Measurements from ENCODE around the gene PPP1R14B. TPM values are rescaled to one million over a fixed set of nuclear protein-coding genes. Genes with fewer than 3 reads are reported as not detected.

PPP1R14B gene
- total and polyA plus RNA-seq, 2 of the 13 experiments (the other 11 are each of a cell fraction or from before 2014, with no cell fraction given): 110 to 148 TPM

- TF ChIP-seq, protein P1, sequence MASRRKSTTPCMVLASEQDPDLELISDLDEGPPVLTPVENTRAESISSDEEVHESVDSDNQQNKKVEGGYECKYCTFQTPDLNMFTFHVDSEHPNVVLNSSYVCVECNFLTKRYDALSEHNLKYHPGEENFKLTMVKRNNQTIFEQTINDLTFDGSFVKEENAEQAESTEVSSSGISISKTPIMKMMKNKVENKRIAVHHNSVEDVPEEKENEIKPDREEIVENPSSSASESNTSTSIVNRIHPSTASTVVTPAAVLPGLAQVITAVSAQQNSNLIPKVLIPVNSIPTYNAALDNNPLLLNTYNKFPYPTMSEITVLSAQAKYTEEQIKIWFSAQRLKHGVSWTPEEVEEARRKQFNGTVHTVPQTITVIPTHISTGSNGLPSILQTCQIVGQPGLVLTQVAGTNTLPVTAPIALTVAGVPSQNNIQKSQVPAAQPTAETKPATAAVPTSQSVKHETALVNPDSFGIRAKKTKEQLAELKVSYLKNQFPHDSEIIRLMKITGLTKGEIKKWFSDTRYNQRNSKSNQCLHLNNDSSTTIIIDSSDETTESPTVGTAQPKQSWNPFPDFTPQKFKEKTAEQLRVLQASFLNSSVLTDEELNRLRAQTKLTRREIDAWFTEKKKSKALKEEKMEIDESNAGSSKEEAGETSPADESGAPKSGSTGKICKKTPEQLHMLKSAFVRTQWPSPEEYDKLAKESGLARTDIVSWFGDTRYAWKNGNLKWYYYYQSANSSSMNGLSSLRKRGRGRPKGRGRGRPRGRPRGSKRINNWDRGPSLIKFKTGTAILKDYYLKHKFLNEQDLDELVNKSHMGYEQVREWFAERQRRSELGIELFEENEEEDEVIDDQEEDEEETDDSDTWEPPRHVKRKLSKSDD (CRISPR knock-in tag; IDR thresholded peaks at IDR 0.05; ENCODE audit: low read depth): no peak
- no peak for TF ChIP-seq RAD21 (CRISPR knock-in tag; IDR thresholded peaks at IDR 0.05)
- TF ChIP-seq, protein P2, sequence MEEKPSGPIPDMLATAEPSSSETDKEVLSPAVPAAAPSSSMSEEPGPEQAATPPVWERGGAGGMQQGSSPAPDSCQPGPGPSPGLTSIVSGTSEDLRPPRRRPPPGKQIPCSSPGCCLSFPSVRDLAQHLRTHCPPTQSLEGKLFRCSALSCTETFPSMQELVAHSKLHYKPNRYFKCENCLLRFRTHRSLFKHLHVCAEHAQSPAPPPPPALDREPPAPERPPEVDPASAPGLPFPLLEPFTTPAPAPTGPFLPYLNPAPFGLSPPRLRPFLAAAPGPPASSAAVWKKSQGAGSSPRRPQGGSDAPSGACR (CRISPR knock-in tag; IDR thresholded peaks at IDR 0.05): peak; percentile 37; the same call in 1 of the 2 replicates
- TF ChIP-seq, protein P3, sequence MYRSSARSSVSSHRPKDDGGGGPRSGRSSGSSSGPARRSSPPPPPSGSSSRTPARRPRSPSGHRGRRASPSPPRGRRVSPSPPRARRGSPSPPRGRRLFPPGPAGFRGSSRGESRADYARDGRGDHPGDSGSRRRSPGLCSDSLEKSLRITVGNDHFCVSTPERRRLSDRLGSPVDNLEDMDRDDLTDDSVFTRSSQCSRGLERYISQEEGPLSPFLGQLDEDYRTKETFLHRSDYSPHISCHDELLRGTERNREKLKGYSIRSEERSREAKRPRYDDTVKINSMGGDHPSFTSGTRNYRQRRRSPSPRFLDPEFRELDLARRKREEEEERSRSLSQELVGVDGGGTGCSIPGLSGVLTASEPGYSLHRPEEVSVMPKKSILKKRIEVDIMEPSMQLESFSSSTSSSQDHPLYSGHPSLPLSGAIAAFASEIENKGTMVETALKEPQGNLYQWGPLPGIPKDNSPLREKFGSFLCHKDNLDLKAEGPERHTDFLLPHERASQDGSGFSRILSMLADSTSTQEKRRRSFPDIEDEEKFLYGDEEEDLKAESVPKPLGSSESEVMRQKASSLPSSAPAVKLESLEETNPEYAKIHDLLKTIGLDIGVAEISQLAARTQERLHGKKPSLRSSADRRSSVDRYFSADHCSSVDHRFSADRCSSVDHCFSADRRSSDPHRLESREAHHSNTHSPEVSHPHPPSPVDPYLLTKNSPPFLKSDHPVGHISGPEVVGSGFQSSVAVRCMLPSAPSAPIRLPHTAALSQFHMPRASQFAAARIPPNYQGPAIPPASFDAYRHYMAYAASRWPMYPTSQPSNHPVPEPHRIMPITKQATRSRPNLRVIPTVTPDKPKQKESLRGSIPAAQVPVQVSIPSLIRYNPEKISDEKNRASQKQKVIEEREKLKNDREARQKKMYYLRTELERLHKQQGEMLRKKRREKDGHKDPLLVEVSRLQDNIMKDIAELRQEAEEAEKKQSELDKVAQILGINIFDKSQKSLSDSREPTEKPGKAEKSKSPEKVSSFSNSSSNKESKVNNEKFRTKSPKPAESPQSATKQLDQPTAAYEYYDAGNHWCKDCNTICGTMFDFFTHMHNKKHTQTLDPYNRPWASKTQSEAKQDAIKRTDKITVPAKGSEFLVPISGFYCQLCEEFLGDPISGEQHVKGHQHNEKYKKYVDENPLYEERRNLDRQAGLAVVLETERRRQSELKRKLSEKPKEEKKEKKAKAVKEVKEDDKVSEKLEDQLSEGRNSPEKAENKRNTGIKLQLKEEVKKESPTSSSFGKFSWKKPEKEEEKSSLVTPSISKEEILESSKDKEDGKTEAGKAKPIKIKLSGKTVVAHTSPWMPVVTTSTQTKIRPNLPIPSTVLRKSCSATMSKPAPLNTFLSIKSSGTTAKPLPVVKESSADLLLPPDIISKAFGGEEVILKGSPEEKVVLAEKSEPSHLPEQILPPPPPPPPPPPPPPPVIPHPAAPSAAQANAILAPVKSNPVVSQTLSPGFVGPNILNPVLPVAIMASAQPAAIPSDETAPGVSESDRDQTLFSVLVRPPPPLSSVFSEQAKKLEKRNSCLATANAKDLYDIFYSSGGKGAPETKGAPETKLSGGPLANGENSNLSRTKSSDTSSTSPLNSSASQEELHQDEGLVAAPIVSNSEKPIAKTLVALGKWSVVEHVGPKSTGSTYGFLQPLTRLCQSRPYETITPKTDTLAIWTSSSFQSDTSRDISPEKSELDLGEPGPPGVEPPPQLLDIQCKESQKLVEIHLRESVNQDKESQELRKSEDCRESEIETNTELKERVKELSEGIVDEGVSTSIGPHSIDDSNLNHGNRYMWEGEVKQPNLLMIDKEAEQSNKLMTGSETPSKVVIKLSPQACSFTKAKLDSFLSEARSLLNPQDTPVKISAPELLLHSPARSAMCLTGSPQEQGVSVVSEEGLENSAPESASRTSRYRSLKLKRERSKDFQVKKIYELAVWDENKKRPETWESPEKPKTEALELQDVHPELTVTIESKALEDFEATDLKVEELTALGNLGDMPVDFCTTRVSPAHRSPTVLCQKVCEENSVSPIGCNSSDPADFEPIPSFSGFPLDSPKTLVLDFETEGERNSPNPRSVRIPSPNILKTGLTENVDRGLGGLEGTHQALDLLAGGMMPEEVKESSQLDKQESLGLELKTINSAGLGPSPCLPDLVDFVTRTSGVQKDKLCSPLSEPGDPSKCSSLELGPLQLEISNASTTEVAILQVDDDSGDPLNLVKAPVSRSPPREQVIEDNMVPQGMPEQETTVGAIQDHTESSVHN (CRISPR knock-in tag; IDR thresholded peaks at IDR 0.05): no peak
- TF ChIP-seq ZNF562 (CRISPR knock-in tag; IDR thresholded peaks at IDR 0.05; ENCODE audit: borderline replicate concordance): no peak
- no peak for TF ChIP-seq ZNF138 (CRISPR knock-in tag; IDR thresholded peaks at IDR 0.05; ENCODE audit: low read depth)
- TF ChIP-seq NCOA2 (CRISPR knock-in tag; IDR thresholded peaks at IDR 0.05): no peak
- no peak for TF ChIP-seq ZMYM4 (CRISPR knock-in tag; IDR thresholded peaks at IDR 0.05)
- TF ChIP-seq PTBP1 (IDR thresholded peaks at IDR 0.05; ENCODE audit: low read depth, low read length, poor library complexity, severe bottlenecking): no peak
- no peak for TF ChIP-seq SYNCRIP (IDR thresholded peaks at IDR 0.05; ENCODE audit: insufficient read depth, low read depth, low read length)
- peak; percentile 20 for TF ChIP-seq ZEB1 (IDR thresholded peaks at IDR 0.05; ENCODE audit: insufficient replicate concordance, low read depth)
- TF ChIP-seq ZBTB10 (CRISPR knock-in tag; IDR thresholded peaks at IDR 0.05; ENCODE audit: borderline replicate concordance): no peak
- no peak for TF ChIP-seq SMARCE1 (IDR thresholded peaks at IDR 0.05; ENCODE audit: borderline replicate concordance)
These were observed 38.5 kb upstream of the PPP1R14B start, which contains the start of gene GPR137 (continued) for GRCh38 chr11:64284962-64285884.

All from HepG2 (cell line).